GM20431 (cell line): ENCODE data around the gene ARID1B.

Experiments used
- in situ Hi-C: fragments of 300-500 bp; cut with MseI, MboI; formaldehyde crosslinking; loops from one replicate; pipeline ENCODE4 v1.15.0; 2020; ENCODE audit warnings: low sequenced_read_pairs; ENCODE audit not compliant: unreplicated experiment

ARID1B gene

DNA sequence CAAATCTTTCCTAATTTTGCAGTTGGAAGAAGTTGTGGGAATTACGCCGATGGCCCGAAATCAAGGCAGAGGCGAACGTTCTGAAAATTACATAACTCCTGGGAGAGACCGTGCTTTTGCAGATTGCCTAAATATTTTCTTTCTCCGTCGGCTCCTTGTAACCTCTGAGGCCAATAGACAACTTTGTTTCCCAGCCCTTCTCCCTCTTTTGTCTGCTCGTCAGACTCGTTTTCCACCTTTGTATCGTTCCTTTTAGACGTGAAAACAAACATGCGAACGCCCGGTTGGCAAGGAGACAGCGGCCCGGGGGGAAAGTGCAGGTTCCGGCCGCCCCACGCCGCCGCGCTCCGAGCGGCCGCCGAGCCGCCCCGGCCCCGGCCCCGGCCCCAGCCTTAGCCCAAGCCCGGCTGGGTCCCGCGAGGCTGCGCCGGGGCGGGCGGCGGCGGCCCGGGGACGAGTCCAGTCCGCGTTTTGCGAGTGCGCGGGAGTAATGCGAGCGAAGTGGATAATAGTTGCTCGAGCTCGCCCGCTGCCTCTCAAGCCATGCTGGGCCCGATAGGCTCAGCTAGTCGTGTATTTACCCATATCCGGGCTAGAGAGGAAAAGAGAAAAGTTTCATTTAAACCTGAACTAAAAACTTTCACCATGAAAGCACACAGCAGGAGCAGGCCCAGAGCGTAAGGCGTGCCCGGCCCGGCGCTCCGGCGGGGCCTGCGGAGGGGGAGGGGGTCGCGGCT, at the start of gene ARID1B:
Gene ARID1B (plus strand): TSS at position 539 of the 737 bp plus-strand sequence. CDS start 303 bp downstream, outside the sequence.
- in situ Hi-C loops, result no loop called here

DNA sequence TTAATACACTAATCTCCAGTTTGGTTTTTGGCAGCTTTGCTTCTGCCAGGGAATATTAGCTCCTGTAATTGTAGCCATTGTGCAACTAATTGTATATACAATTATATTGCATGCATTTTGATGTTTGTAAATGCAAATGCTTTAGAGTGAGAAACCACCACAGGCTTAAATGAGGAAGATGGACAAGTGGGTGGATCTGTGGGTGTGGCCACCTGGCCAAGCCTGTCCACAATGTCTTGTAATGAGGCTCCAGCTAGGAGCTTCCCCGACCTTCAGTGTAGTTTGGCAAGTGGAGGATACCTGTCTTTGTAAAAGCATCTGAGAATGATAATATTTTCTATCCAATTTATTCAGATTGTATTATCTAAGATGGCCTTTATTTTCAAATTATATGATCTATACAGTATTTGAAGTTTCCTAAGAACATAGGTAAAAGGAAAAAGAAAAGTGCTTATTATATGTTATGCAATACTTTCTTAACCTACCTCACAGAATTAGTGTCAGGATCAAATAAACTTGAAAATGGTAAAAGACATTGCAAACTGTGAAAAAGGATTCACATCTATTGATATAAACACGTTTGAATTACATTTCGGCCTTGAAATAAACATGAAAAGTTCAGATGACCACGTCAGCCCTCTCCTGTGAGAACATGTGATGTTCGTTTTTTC, 49.3 kb upstream of the ARID1B start:
- in situ Hi-C loops, result no loop called here

DNA sequence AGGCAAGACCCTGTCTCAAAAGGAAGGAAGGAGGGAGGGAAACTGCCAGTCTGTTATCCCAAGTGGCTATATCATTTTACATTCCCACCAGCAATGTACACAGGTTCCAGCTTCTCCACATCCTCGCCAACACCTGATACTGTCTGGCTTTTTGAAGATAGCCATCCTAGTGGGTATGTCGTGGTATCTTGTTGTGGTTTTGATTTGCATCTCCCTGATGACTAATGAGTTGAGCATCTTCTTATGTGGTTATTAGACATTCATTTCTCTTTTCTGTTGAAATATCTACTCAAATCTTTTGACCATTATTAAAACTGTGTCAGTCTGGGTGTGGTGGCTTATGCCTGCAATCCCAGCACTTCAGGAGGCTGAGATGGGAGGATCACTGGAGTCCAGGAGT, 47.9 kb upstream of the ARID1B start:
- in situ Hi-C loops, result no loop called here

DNA sequence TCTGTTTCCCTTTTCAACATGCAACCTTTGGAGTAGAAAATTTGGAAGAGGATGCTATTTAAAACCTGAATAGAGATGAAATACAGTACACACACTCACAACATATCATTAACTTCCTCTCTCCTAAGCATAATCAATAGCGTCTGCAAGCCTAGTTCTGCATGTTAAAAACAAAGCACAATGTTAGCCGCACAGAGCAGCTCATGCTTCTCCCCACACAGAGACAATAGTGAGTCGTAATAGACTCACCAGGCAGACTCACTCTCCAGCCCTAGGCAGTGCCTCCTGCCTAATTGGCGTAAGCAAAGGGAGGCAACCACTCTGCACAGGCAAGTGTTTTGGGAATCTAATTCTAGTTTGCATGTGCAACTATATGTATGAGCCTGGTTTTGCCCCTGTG, 45.8 kb upstream of the ARID1B start:
- in situ Hi-C loops, result no loop called here

DNA sequence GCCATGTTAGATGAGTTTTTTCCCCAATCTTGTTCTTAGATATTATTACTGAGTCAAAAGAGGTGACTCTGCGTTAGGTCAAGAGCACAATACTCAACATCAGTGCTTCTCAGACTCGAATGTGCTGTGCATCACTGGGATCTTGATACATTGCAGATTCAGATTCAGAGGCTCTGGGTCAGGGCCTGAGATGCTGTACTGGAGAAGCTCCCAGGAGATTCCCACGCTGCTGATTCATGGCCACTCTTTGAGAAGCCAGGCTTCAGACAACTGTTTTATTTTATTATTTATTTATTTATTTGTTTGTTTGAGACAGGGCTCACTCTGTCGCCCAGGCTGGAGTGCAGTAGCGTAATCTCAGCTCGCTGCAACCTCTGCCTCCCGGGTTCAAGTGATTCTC, 41.4 kb upstream of the ARID1B start:
- in situ Hi-C loops, result no loop called here

DNA sequence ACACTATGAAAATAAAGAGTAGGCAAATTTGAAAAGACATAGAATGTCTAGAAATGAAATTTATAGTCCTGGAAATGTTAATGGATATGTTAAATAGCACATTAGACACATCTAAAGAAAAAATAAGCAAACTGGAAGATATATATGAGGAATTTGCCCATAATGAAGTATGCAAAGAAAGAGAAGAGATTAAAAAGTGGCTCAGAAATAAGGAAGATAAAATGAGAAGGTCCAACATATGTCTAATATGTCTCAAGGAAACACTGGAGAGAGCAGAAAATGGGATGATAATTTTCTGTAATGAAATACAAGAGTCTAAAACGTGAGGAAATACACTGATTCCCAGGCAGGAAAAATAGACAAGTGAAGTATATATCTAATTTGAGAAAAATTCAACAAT, 36.6 kb upstream of the ARID1B start:
- in situ Hi-C loops, result no loop called here

DNA sequence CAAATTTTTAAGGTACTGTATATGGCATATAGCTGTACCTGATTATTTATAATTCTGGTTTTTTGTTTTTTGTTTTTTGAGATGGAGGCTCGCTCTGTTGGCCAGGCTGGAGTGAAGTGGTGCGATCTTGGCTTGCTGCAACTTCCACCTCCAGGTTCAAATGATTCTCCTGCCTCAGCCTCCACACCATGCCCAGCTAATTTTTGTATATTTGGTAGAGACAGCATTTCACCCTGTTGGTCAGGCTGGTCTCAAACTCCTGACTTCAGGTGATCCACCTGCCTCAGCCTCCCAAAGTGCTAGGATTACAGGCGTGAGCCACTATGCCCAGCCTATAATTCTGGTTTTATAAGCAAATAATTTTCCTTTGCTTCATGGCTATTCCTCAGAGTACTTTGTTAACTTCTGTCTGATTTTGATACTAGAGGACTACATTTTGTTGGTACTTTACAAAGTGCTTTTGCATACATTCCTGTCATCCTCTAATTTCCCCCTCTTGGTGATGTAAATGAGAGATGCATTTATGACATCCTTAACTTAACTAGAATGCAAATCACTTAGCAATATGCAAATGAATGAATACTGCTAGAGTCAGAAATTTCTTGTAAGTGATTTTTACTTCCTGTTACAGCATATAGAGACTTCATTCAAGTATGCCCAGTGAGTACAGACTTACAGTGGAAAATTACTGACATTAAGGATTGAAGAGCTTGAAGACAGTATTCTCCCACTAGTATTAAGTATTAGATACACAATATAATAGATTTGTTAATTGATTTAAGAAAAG, 35.7 kb upstream of the ARID1B start:
- in situ Hi-C loops, result no loop called here

DNA sequence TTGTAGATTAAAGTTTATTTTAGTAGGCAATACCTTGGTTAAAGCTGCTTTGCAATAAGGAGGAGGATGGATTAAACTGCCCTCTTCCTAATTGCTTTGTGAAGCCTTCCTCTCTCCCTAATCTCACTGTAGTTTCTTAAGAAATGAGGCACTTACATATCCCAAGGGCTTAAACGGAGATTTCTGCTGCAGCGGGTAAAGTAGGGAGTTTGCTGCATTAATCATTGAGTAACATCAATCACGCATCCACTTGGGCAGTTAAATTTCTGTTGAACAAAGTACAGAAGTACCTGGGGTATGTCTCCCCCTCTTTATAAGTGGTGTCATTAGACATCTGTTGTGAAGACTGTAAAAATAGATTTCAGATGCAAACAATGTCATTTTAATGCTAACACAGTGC, 29.5 kb upstream of the ARID1B start:
- in situ Hi-C loops, result no loop called here

DNA sequence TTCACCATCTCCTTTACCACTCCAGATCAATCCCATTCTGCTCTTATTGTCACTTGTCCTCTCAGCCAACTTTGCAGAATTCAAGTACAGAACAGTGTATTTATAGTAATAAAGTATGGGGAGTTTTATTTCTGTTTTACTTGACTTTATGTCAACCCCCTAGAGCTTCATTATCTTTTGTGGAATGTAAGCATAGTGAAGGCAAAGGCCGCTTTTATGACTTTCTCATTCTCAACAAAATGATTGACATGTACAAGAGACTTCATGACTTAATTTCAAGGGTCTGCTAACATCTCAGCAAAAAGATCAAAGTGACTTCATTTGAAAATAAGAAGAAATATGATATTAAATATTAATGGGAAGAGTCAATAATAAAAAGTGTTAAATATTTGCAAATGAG, 28.7 kb upstream of the ARID1B start:
- in situ Hi-C loops, result no loop called here

DNA sequence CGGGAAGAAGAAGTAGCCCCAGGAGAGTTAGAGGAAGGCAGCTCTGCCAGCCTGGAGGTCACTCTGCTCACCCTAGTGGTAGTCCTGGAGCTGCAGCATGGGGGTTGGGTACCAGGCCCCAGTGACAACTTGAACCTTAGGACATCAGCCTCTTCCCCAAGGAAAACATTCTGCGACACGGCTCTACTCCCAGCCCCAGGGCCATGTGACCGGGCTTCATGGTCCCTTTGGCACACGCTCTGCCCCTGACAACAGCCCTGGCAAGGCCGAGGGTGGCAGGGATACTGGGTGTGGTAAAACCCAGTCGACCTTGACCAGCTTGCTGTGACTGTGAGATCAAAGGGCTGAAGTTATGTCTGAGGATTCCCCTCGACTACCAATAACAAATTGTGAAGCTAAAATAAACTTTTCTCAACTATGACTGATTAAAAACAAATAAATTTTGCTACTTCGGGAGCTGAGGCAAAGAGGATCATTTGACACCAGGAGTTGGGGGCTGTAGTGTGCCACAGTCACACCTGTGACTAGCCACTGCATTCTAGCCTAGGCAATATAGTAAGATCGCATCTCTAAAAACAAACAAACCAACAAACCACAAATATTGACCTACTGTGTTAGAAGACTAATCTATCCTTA, 24.4 kb upstream of the ARID1B start:
- in situ Hi-C loops, result loop anchor here (25.0 kb wide), 1 partner anchor 190 kb away; no protein-coding TSS in a partner anchor

DNA sequence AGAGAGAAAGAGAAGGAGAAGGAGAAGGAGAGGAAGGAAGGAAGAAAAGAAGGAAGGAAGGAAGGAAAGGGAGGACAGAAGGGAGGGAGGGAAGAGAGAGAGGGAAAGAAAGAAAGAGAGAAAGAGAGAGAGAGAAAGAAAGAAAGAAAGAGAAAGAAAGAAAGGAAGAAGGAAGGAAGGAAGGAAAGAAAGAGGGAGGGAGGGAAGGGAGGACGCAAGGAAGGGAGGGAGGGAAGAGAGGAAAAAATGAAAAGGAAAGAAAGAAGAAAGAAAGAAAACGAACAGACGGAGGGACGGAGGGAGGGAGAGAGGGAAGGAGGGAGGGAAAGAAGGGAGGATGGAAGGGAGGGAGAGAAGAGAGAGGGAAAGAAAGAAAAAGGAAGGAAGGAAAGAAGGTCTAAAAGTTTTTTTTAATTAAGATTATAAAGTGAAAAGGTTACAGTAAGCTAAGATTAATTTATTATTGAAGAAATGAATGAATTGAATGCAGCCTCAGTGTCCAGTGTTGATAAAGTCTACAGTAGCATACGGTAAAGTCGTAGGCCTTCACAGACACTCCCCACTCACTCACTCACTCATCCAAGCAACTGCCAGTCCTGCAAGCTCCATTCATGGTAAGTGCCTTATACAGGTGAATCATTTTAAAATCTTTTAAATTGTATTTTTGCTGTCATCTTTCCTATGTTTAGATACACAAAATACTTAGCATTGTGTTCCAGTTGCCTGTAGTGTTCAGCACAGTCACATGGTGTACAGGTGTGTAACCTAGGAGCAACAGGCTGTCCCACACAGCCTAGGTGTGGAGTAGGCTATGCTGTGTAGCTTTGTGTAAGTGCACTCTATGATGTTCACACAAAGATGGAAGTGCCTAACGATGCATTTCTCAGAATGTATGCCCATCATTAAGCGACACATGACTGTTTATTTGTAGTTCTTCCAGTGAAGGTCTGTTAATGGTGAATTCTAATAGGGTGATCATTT, 20.3 kb upstream of the ARID1B start:
- in situ Hi-C loops, result loop anchor here (25.0 kb wide), 1 partner anchor 195 kb away; no protein-coding TSS in a partner anchor

DNA sequence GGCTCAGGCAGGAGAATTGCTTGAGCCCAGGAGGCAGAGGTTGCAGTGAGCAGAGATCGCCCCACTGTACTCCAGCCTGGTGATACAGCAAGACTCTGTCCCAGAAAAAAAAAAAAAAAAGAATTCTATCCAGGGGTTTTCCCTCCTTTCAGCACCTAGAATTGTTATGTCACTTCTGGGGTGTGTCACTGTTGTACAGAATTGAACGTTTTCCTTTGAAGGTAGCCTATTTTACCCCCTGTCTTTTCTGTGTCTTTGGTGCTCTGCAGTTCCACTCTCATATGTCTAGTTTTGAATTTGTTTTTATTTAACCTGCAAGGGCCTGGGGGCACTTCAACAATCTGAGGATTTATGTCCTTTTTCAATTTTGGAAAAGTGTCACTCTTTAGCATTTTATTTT, 19.3 kb upstream of the ARID1B start:
- in situ Hi-C loops, result loop anchor here (25.0 kb wide), 1 partner anchor 196 kb away; no protein-coding TSS in a partner anchor

DNA sequence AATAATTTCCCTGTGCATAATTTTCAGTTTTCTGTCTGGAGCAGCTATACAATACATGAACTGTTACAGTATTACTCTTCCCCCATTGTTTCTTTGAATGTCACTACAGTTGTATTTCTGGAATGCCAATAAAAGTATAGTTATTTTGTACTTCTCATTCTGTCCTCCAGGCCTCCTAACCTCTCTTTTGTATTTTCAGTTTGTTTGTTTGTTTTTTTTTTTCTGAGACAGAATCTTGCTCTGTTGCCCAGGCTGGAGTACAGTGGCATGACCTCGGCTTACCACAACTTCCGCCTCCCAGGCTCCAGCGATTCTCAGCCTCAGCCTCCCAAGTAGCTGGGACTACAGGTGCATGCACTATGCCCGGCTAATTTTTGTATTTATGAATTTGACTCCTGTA, 16.8 kb upstream of the ARID1B start:
- in situ Hi-C loops, result loop anchor here (25.0 kb wide), 1 partner anchor 198 kb away; no protein-coding TSS in a partner anchor

DNA sequence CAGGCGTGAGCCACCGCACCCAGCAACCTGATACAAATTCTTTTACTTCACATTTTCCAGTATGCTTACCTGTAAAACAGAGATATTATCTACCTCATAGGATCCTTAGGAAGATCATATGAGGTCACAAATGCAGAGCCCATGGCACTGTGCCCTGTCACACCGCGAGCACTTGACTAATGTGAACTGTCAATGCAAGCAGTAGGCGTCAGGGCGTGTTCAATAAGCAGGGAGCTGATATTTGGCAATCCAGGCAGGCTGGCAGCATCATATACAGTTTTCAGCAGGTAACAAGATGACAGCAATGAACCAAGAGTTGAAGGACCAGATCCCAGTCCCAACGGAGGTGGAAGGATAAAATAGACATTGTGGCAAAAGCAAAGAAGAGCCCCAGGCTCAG, 14.6 kb upstream of the ARID1B start:
- in situ Hi-C loops, result loop anchor here (25.0 kb wide), 1 partner anchor 200 kb away; no protein-coding TSS in a partner anchor

DNA sequence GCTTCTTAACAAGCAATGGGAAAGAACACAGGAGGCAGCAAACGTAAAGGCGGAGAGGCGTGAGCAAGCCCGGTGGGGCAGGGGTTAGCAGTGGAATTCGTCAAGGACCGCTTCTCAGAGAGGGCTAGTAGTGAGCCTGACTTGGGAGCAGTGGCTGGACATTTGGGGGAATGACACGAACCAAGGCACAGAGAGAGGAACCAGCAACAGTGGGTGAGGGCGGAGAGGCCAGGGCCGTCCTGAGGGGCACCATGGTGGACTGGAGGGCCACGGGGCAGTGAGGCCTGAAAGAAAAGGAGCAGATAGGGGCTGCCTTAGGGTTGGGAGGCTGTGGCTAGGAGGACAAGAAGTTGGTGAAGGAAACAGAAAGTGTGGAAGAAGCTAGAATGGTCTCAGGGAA, 12.1 kb upstream of the ARID1B start:
- in situ Hi-C loops, result loop anchor here (25.0 kb wide), 1 partner anchor 203 kb away; no protein-coding TSS in a partner anchor

DNA sequence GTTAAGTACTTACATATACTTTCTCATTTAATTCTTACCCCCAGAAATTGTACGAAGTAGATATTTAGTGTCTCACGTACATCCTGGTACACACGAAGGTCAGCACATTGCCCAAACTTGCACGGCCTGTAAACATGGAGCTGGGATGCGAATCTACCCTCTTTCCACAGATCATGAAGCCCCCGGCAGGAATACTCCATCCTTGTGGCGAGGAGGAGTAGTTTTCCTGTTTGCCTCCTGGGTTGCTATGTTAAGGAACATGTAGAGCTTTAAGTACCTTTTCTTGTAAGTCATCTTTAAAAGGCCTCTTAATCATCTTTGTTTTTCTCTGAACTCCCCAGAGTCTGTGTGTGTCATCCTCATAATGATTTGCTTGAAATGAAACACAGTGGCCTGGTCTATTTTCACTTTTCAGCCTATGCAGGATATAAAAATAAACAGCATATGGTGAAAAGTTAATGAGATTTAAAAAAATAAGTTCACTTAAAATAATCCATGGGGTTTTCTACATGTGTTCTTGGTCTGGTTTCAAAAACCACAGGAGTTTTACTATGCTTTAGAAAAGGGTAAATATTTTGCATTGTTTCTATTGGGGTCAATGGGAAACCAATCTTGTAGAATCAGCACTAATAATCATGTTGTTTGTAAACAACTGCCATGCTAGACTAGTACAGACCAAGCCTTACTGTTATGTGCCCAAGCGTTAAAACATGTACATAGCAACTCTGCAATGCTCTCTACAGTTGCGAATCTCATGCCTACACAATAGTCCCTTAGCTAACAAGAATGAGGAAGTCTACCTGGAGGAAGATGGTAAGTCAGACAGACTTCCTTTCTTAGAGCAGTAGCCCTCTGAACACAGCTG, 9.3 kb upstream of the ARID1B start:
- in situ Hi-C loops, result loop anchor here (25.0 kb wide), 1 partner anchor 206 kb away; no protein-coding TSS in a partner anchor

DNA sequence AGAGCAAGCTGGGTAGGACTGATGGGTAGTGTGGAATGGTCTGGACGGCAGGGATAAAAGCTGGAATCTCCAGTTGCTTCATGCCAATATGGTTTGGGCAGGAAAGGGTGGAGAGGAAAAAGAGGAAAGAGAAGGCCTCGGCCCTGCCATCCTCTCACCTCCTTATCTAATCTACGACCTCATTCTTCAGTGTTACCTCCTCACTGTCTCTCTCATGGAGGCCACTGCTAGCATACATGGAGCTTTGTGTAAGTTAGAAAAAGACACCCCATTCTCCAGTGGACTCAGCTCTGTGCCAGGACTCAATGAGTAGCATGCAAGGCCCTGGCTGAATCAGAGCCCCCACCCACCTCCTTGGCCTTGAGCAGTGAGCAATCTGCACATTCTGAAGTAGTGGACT, 6.1 kb upstream of the ARID1B start:
- in situ Hi-C loops, result loop anchor here (25.0 kb wide), 1 partner anchor 209 kb away; no protein-coding TSS in a partner anchor

DNA sequence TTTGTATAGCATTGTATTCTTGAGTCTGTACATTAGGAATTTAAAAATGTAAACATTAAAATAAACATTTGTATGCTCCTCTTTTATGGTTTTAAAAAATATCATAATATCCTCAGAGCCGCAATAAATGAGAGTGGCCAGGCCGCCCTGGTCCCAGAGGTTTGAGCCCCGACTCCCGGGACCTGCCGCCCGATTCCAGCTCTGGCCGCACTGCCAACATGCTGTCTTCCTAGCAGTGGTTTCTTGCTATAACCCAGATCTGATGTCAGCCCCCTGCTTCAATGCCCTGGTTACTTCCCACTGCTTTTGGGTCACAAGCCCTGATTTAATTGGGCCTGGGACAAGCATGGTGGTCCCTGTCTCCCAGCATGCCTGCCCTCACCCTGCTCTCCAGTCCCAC, 5.4 kb upstream of the ARID1B start:
- in situ Hi-C loops, result loop anchor here (25.0 kb wide), 1 partner anchor 209 kb away; no protein-coding TSS in a partner anchor
